ENCODE results near the gene ALDH1B1. TPM values are rescaled to one million over a fixed set of nuclear protein-coding genes. Genes with fewer than 3 reads are reported as not detected.

The ALDH1B1 gene
- total RNA-seq, 5 donors from 2014 or later (not counting 1 experiment from before 2014, with no cell fraction given), result 2.0 to 8.2 (median 5.2) TPM

GRCh38 chr9:38390851-38391250 is 1.7 kb upstream of the ALDH1B1 start:
- peaks cover 0 to 2% of the 10 kb centered on the region in 2 donors for H3K36me3 ChIP-seq (ENCODE audit: control insufficient read depth in 2 of 2, extremely low read depth in 1 of 2, insufficient read depth in 1 of 2, low read length in 1 of 2)
- H3K27ac ChIP-seq (ENCODE audit: low read length), result no peak overlapping the region
- no peaks in the 10 kb centered on the region for H3K9me3 ChIP-seq
- H3K4me3 Mint-ChIP-seq, result peak overlapping the region; percentile 34 to 97 (median 57)
- ChIA-PET CTCF (no interaction called here), POLR2A (no interaction called here)
- ATAC-seq (replicated peaks in 1 of 4) (no peak), DNase-seq (no peak)
- peaks cover 0 to 13% of the 10 kb centered on the region in 2 experiments for H3K4me1 ChIP-seq (ENCODE audit: control insufficient read depth in 1 of 2, extremely low read depth in 1 of 2, insufficient read depth in 2 of 2, low read length in 2 of 2)
- no peaks in the 10 kb centered on the region for H3K9me3 Mint-ChIP-seq
- H3K4me1 Mint-ChIP-seq, result peaks cover 19 to 23% (median 20%) of the 10 kb centered on the region in 3 donors
- peaks cover 7% of the 10 kb centered on the region for H3K36me3 Mint-ChIP-seq
- H3K27me3 Mint-ChIP-seq, result peaks cover 0 to 6% of the 10 kb centered on the region in 2 donors
- WGBS (ENCODE audit: insufficient coverage), result 68% methylated on average over 3 of the region's 5 CpGs
- no peak overlapping the region for H3K4me3 ChIP-seq (ENCODE audit: control insufficient read depth in 1 of 2, extremely low read depth in 1 of 2, low read length in 1 of 2)
- peaks cover 0 to 11% of the 10 kb centered on the region in 2 experiments for H3K27me3 ChIP-seq (replicated peaks in 1 of 2; ENCODE audit: control insufficient read depth in 2 of 2, extremely low read depth in 1 of 2, insufficient read depth in 2 of 2, low read length in 1 of 2)
- no peak overlapping the region for H3K27ac Mint-ChIP-seq

- 96% methylated on average over 9 of the region's 18 CpGs for WGBS (ENCODE audit: insufficient coverage)
- Histone ChIP-seq H3K27me3 (replicated peaks in 1 of 2; ENCODE audit: control insufficient read depth in 2 of 2, extremely low read depth in 1 of 2, insufficient read depth in 2 of 2, low read length in 1 of 2) (peaks cover 0 to 11% of the 10 kb centered on the region in 2 experiments), H3K4me3 (ENCODE audit: control insufficient read depth in 1 of 2, extremely low read depth in 1 of 2, low read length in 1 of 2) (peak overlapping the region in 1 of 2 donors; percentile 76), H3K9me3 (no peaks in the 10 kb centered on the region), H3K27ac (ENCODE audit: low read length) (no peak overlapping the region), H3K4me1 (ENCODE audit: control insufficient read depth in 1 of 2, extremely low read depth in 1 of 2, insufficient read depth in 2 of 2, low read length in 2 of 2) (peaks cover 0 to 13% of the 10 kb centered on the region in 2 experiments), H3K36me3 (ENCODE audit: control insufficient read depth in 2 of 2, extremely low read depth in 1 of 2, insufficient read depth in 1 of 2, low read length in 1 of 2) (peaks cover 0 to 6% of the 10 kb centered on the region in 2 donors)
- peak overlapping the region in 1 of 2 donors; percentile 65 for H3K27ac Mint-ChIP-seq
- ChIA-PET POLR2A (no interaction called here), CTCF (no interaction called here)
- H3K36me3 Mint-ChIP-seq, result peaks cover 14% of the 10 kb centered on the region
- H3K4me1 Mint-ChIP-seq, result peaks cover 19 to 23% (median 22%) of the 10 kb centered on the region in 3 donors
- H3K27me3 Mint-ChIP-seq, result peaks cover 0 to 6% of the 10 kb centered on the region in 2 donors
- no peaks in the 10 kb centered on the region for H3K9me3 Mint-ChIP-seq
- DNase-seq, result no peak
- peak overlapping the region; percentile 84 to 97 (median 93) for H3K4me3 Mint-ChIP-seq
- no peak for ATAC-seq (replicated peaks in 1 of 4)
Measured at GRCh38 chr9:38391278-38392118, 1.0 kb upstream of the ALDH1B1 start.

GRCh38 chr9:38393128-38393796 is 760 bp downstream of the ALDH1B1 start:
- Histone ChIP-seq H3K27me3 (replicated peaks in 1 of 2; ENCODE audit: control insufficient read depth in 2 of 2, extremely low read depth in 1 of 2, insufficient read depth in 2 of 2, low read length in 1 of 2) (peaks cover 0 to 11% of the 10 kb centered on the region in 2 experiments), H3K36me3 (ENCODE audit: control insufficient read depth in 2 of 2, extremely low read depth in 1 of 2, insufficient read depth in 1 of 2, low read length in 1 of 2) (peaks cover 0 to 12% of the 10 kb centered on the region in 2 donors), H3K27ac (ENCODE audit: low read length) (peak overlapping the region; percentile 12), H3K4me3 (ENCODE audit: control insufficient read depth in 1 of 2, extremely low read depth in 1 of 2, low read length in 1 of 2) (peak overlapping the region; percentile 76 to 77), H3K4me1 (ENCODE audit: control insufficient read depth in 1 of 2, extremely low read depth in 1 of 2, insufficient read depth in 2 of 2, low read length in 2 of 2) (peaks cover 0 to 13% of the 10 kb centered on the region in 2 experiments), H3K9me3 (no peaks in the 10 kb centered on the region)
- H3K4me1 Mint-ChIP-seq, result peaks cover 19 to 26% (median 23%) of the 10 kb centered on the region in 3 donors
- peaks cover 26% of the 10 kb centered on the region for H3K36me3 Mint-ChIP-seq
- peak in 3 of 35 experiments; percentile 2 to 7 (median 4) for DNase-seq
- peak overlapping the region; percentile 84 to 97 (median 93) for H3K4me3 Mint-ChIP-seq
- H3K27me3 Mint-ChIP-seq, result peaks cover 0 to 6% of the 10 kb centered on the region in 2 donors
- 20% methylated on average over 9 of the region's 9 CpGs for WGBS (ENCODE audit: insufficient coverage)
- peak; percentile 15 to 21 (median 19) for ATAC-seq (replicated peaks in 1 of 4)
- no peaks in the 10 kb centered on the region for H3K9me3 Mint-ChIP-seq
- ChIA-PET POLR2A (no interaction called here), CTCF (interaction anchor here in 1 of 2 donors (0.6 kb wide), 1 partner anchor 10 kb away, joined by 6 read pairs; no protein-coding TSS in a partner anchor)
- peak overlapping the region; percentile 68 to 82 for H3K27ac Mint-ChIP-seq

DNA sequence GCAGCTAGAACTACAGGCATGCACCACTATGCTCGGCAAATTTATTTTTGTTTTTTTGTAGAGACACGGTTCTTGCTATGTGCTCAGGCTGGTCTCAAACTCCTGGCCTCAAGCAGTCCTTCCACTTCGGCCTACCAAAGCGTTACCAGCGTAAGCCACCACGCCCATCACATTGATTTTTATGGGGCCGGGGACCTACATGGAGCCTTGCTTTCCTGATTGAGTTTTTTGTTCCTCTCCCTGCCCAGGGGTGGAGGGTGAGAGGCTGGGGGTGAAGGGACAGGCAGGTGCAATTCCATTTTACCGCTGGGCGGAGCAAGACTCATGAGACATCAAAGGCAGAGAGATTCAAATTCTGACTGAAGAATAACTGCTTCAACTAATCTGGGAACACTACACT is 1.9 kb downstream of the ALDH1B1 start:
- Histone ChIP-seq H3K9me3 (no peaks in the 10 kb centered on the region), H3K27me3 (replicated peaks in 1 of 2; ENCODE audit: control insufficient read depth in 2 of 2, extremely low read depth in 1 of 2, insufficient read depth in 2 of 2, low read length in 1 of 2) (peaks cover 0 to 11% of the 10 kb centered on the region in 2 experiments), H3K27ac (ENCODE audit: low read length) (no peak overlapping the region), H3K4me3 (ENCODE audit: control insufficient read depth in 1 of 2, extremely low read depth in 1 of 2, low read length in 1 of 2) (no peak overlapping the region), H3K36me3 (ENCODE audit: control insufficient read depth in 2 of 2, extremely low read depth in 1 of 2, insufficient read depth in 1 of 2, low read length in 1 of 2) (peaks cover 0 to 12% of the 10 kb centered on the region in 2 donors), H3K4me1 (ENCODE audit: control insufficient read depth in 1 of 2, extremely low read depth in 1 of 2, insufficient read depth in 2 of 2, low read length in 2 of 2) (peaks cover 0 to 13% of the 10 kb centered on the region in 2 experiments)
- Mint-ChIP-seq H3K9me3 (no peaks in the 10 kb centered on the region), H3K27ac (no peak overlapping the region), H3K4me1 (peaks cover 19 to 26% (median 23%) of the 10 kb centered on the region in 3 donors), H3K4me3 (no peak overlapping the region), H3K27me3 (peaks cover 0 to 6% of the 10 kb centered on the region in 2 donors), H3K36me3 (peaks cover 27% of the 10 kb centered on the region)
- ATAC-seq (replicated peaks in 1 of 4), result no peak
- 84% methylated on average over 6 of the region's 9 CpGs for WGBS (ENCODE audit: insufficient coverage)
- POLR2A ChIA-PET, result no interaction called here
- CTCF ChIA-PET, result no interaction called here
- no peak for DNase-seq

- Mint-ChIP-seq H3K27me3 (peaks cover 0 to 5% of the 10 kb centered on the region in 2 donors), H3K4me1 (peaks cover 19 to 25% (median 23%) of the 10 kb centered on the region in 3 donors), H3K36me3 (peaks cover 29% of the 10 kb centered on the region), H3K4me3 (no peak overlapping the region), H3K9me3 (no peaks in the 10 kb centered on the region), H3K27ac (no peak overlapping the region)
- 92% methylated on average over 29 of the region's 30 CpGs for WGBS (ENCODE audit: insufficient coverage)
- peaks cover 0 to 15% of the 10 kb centered on the region in 2 experiments for H3K4me1 ChIP-seq (ENCODE audit: control insufficient read depth in 1 of 2, extremely low read depth in 1 of 2, insufficient read depth in 2 of 2, low read length in 2 of 2)
- ChIA-PET POLR2A (no interaction called here), CTCF (no interaction called here)
- no peak overlapping the region for H3K4me3 ChIP-seq (ENCODE audit: control insufficient read depth in 1 of 2, extremely low read depth in 1 of 2, low read length in 1 of 2)
- peaks cover 0 to 12% of the 10 kb centered on the region in 2 donors for H3K36me3 ChIP-seq (ENCODE audit: control insufficient read depth in 2 of 2, extremely low read depth in 1 of 2, insufficient read depth in 1 of 2, low read length in 1 of 2)
- ATAC-seq (replicated peaks in 1 of 4) (no peak), DNase-seq (no peak)
- peaks cover 0 to 9% of the 10 kb centered on the region in 2 experiments for H3K27me3 ChIP-seq (replicated peaks in 1 of 2; ENCODE audit: control insufficient read depth in 2 of 2, extremely low read depth in 1 of 2, insufficient read depth in 2 of 2, low read length in 1 of 2)
- no peak overlapping the region for H3K27ac ChIP-seq (ENCODE audit: low read length)
- H3K9me3 ChIP-seq, result no peaks in the 10 kb centered on the region
Measured at GRCh38 chr9:38395653-38396370, 3.3 kb downstream of the ALDH1B1 start.

GRCh38 chr9:38396371-38396671 is 3.8 kb downstream of the ALDH1B1 start:
- Histone ChIP-seq H3K27me3 (replicated peaks in 1 of 2; ENCODE audit: control insufficient read depth in 2 of 2, extremely low read depth in 1 of 2, insufficient read depth in 2 of 2, low read length in 1 of 2) (peaks cover 0 to 6% of the 10 kb centered on the region in 2 experiments), H3K4me3 (ENCODE audit: control insufficient read depth in 1 of 2, extremely low read depth in 1 of 2, low read length in 1 of 2) (no peak overlapping the region), H3K27ac (ENCODE audit: low read length) (no peak overlapping the region), H3K36me3 (ENCODE audit: control insufficient read depth in 2 of 2, extremely low read depth in 1 of 2, insufficient read depth in 1 of 2, low read length in 1 of 2) (peaks cover 0 to 12% of the 10 kb centered on the region in 2 donors), H3K9me3 (no peaks in the 10 kb centered on the region), H3K4me1 (ENCODE audit: control insufficient read depth in 1 of 2, extremely low read depth in 1 of 2, insufficient read depth in 2 of 2, low read length in 2 of 2) (peaks cover 0 to 15% of the 10 kb centered on the region in 2 experiments)
- Mint-ChIP-seq H3K27ac (no peak overlapping the region), H3K4me3 (no peak overlapping the region), H3K27me3 (peaks cover 0 to 1% of the 10 kb centered on the region in 2 donors), H3K9me3 (no peaks in the 10 kb centered on the region), H3K4me1 (peaks cover 19 to 22% (median 20%) of the 10 kb centered on the region in 3 donors), H3K36me3 (peaks cover 29% of the 10 kb centered on the region)
- ChIA-PET CTCF (no interaction called here), POLR2A (no interaction called here)
- DNase-seq (no peak), ATAC-seq (replicated peaks in 1 of 4) (no peak)
- 84% methylated on average over 9 of the region's 10 CpGs for WGBS (ENCODE audit: insufficient coverage)
